PC-3 (cell line): ENCODE measurements around the gene SLC6A18. TPM values are rescaled to one million over a fixed set of nuclear protein-coding genes. Genes with fewer than 3 reads are reported as not detected.

Source experiments
- ATAC-seq: fragments of 200-7000 bp; cut with Tn5 transposase; 2 replicates; pipeline ENCODE4 v1.9.1; 2020; ENCODE audit warnings: mild to moderate bottlenecking, moderate library complexity
- BruUV-seq: library from RNA; stranded (reverse); fragments of 400-500 nt; replicated peaks from 2 replicates; lab custom pipeline; 2021; lab: Mats Ljungman, UMichigan
- CTCF ChIA-PET: fragments of 300-600 bp; sonication (Branson Sonifier 250); formaldehyde crosslinking; loops from one replicate; lab custom pipeline; 2022; ENCODE audit warnings: antibody characterized with exemption; lab: Charles Lee
- POLR2A ChIA-PET: fragments of 300-600 bp; sonication (Branson Sonifier 250); formaldehyde crosslinking; loops from one replicate; lab custom pipeline; 2022; ENCODE audit warnings: antibody characterized with exemption; ENCODE audit not compliant: unreplicated experiment; lab: Charles Lee
- DNase-seq: peaks from one replicate; pipeline ENCODE4 v3.0.0-alpha.2; 2015
- H2AFZ ChIP-seq: fragments of 300-600 bp; sonication (generic); 2 replicates; pipeline ENCODE4 v1.6.0; 2016; ENCODE audit warnings: antibody characterized with exemption, low read length
- H3F3A ChIP-seq: fragments of 300-600 bp; sonication (generic); one replicate; pipeline ENCODE4 v1.6.0; 2017; ENCODE audit warnings: antibody characterized with exemption, low read length, control low read depth, mild to moderate bottlenecking; ENCODE audit not compliant: unreplicated experiment
- H3K27ac ChIP-seq: fragments of 300-600 bp; sonication (generic); 2 replicates; pipeline ENCODE4 v1.5.1; 2016; ENCODE audit warnings: mild to moderate bottlenecking, low read length
- H3K27me3 ChIP-seq: fragments of 300-600 bp; sonication (generic); 2 replicates; pipeline ENCODE4 v1.6.1; 2016; ENCODE audit warnings: low read length, mixed read lengths
- H3K36me3 ChIP-seq: fragments of 300-600 bp; sonication (generic); 2 replicates; pipeline ENCODE4 v1.6.1; 2016; ENCODE audit warnings: low read depth, mixed run types, low read length, mixed read lengths
- H3K4me1 ChIP-seq: fragments of 300-600 bp; sonication (generic); 2 replicates; pipeline ENCODE4 v1.5.1; 2016; ENCODE audit warnings: low read length; ENCODE audit not compliant: insufficient read depth
- H3K4me2 ChIP-seq: fragments of 300-600 bp; sonication (generic); 2 replicates; pipeline ENCODE4 v1.6.0; 2016; ENCODE audit warnings: low read length
- H3K4me3 ChIP-seq: fragments of 300-600 bp; sonication (generic); 2 replicates; pipeline ENCODE4 v1.5.1; 2016; ENCODE audit warnings: mild to moderate bottlenecking, low read length, mixed read lengths
- H3K79me2 ChIP-seq: fragments of 300-600 bp; sonication (generic); 2 replicates; pipeline ENCODE4 v1.6.1; 2017; ENCODE audit warnings: low read length, mixed read lengths
- H3K9ac ChIP-seq: fragments of 300-600 bp; sonication (generic); 2 replicates; pipeline ENCODE4 v1.6.0; 2016; ENCODE audit warnings: mild to moderate bottlenecking, low read length
- H3K9me2 ChIP-seq: fragments of 300-600 bp; sonication (generic); replicated peaks from 2 replicates; pipeline ENCODE4 v1.6.1; 2016; ENCODE audit warnings: mixed run types, low read length, mixed read lengths
- H3K9me3 ChIP-seq: fragments of 300-600 bp; sonication (generic); 2 replicates; pipeline ENCODE4 v1.6.1; 2016; ENCODE audit warnings: low read length, mixed read lengths
- H4K20me1 ChIP-seq: fragments of 300-600 bp; sonication (generic); 2 replicates; pipeline ENCODE4 v1.6.1; 2016; ENCODE audit warnings: low read length, mixed read lengths
- CTCF ChIP-seq: fragments of 300-600 bp; sonication (generic); conservative IDR thresholded peaks from 2 replicates; pipeline ENCODE4 v1.5.1; 2017; ENCODE audit warnings: antibody characterized with exemption, low read depth, mild to moderate bottlenecking, low read length
- EZH2 ChIP-seq: fragments of 300-600 bp; sonication (generic); IDR thresholded peaks from one replicate; pipeline ENCODE4 v1.6.1; 2017; ENCODE audit warnings: antibody characterized with exemption, mild to moderate bottlenecking, low read length; ENCODE audit not compliant: unreplicated experiment
- EZH2phosphoT487 ChIP-seq: fragments of 300-600 bp; sonication (generic); IDR thresholded peaks from 2 replicates; pipeline ENCODE4 v1.6.1; 2018; ENCODE audit warnings: mild to moderate bottlenecking, antibody characterized with exemption, low read length, borderline replicate concordance
- intact Hi-C: fragments of 100-400 bp; cut with micrococcal nuclease; formaldehyde crosslinking; loops from 2 replicates; pipeline ENCODE4 v1.9.0; 2023
- total RNA-seq: library from RNA; depleted of rRNA; stranded (reverse); fragments of >200 nt; gene quantifications from 2 replicates; pipeline ENCODE4 v1.2.3, GENCODE V29; 2014

The SLC6A18 gene
- total RNA-seq, 1 experiment from 2014 or later, result not detected

GRCh38 chr5:1246711-1247431, 21.7 kb downstream of the SLC6A18 start:
- BruUV-seq, result no TSS peak
- POLR2A ChIA-PET, result no interaction called here
- Histone ChIP-seq H4K20me1 (no peaks in the 10 kb centered on the region), H3K9me3 (no peaks in the 10 kb centered on the region), H3K9me2 (no peaks in the 10 kb centered on the region), H3K9ac (no peak overlapping the region), H3K4me3 (no peak overlapping the region), H3K79me2 (no peaks in the 10 kb centered on the region), H3F3A (no peaks in the 10 kb centered on the region), H2AFZ (no peak overlapping the region), H3K36me3 (no peaks in the 10 kb centered on the region), H3K4me2 (no peak overlapping the region), H3K27me3 (peaks cover 19% of the 10 kb centered on the region; the same call in 1 of the 2 replicates), H3K27ac (no peak overlapping the region), H3K4me1 (no peaks in the 10 kb centered on the region)
- CTCF ChIA-PET, result no interaction called here
- TF ChIP-seq EZH2, result no peak
- no peak for TF ChIP-seq EZH2phosphoT487
- TF ChIP-seq CTCF, result no peak
- ATAC-seq (no peak; the same call in 1 of the 2 replicates), DNase-seq (peak; percentile 59)
- intact Hi-C loops, result no loop called here

GRCh38 chr5:1247811-1248210, 22.6 kb downstream of the SLC6A18 start:
- no TSS peak for BruUV-seq
- ChIA-PET CTCF (no interaction called here), POLR2A (no interaction called here)
- Histone ChIP-seq H2AFZ (no peak overlapping the region), H3K9me3 (no peaks in the 10 kb centered on the region), H3K4me3 (no peak overlapping the region), H3F3A (no peaks in the 10 kb centered on the region), H3K36me3 (no peaks in the 10 kb centered on the region), H3K4me2 (no peak overlapping the region), H3K27ac (no peak overlapping the region), H3K27me3 (peaks cover 14% of the 10 kb centered on the region; the same call in 1 of the 2 replicates), H3K9ac (no peak overlapping the region), H3K4me1 (no peaks in the 10 kb centered on the region), H3K79me2 (no peaks in the 10 kb centered on the region), H3K9me2 (no peaks in the 10 kb centered on the region), H4K20me1 (no peaks in the 10 kb centered on the region)
- ATAC-seq (no peak), DNase-seq (no peak)
- intact Hi-C loops, result no loop called here
- TF ChIP-seq CTCF (no peak), EZH2phosphoT487 (no peak), EZH2 (no peak)
